ENCODE measurements around the gene RANBP3.

- TF ChIP-seq CTCF (IDR thresholded peaks at IDR 0.05) = no peak
- TF ChIP-seq MAX (IDR thresholded peaks at IDR 0.05; ENCODE audit: low read depth) = no peak
- TF ChIP-seq USF2 (IDR thresholded peaks at IDR 0.05; ENCODE audit: borderline replicate concordance, low read depth, low read length) = no peak
- TF ChIP-seq SMC3 (IDR thresholded peaks at IDR 0.05; ENCODE audit: low read depth, low read length) = no peak
- TF ChIP-seq POLR2AphosphoS5 (IDR thresholded peaks at IDR 0.05; ENCODE audit: low read depth, low read length) = no peak
- no peak for TF ChIP-seq REST (IDR thresholded peaks at IDR 0.05; ENCODE audit: low read depth, low read length)
- no peak for TF ChIP-seq ELF1 (IDR thresholded peaks at IDR 0.05)
- no peak for TF ChIP-seq YY1 (IDR thresholded peaks at IDR 0.05; ENCODE audit: low read depth)
- TF ChIP-seq EP300 (IDR thresholded peaks at IDR 0.05; ENCODE audit: borderline replicate concordance in 1 of 2, low read depth in 1 of 2, low read length in 1 of 2) = no peak
- TF ChIP-seq EZH2phosphoT487 (IDR thresholded peaks at IDR 0.05; ENCODE audit: borderline replicate concordance, low read depth) = no peak
- no peak for TF ChIP-seq RAD21 (IDR thresholded peaks at IDR 0.05; ENCODE audit: low read length)
These were observed 20.8 kb downstream of the RANBP3 start for GRCh38 chr19:5957170-5957569.
